Measurements from ENCODE around the gene FARSB.

FARSB gene

GRCh38 chr2:222523783-222524544, 131.9 kb downstream of the FARSB start:
- no peak overlapping the region for H3K4me3 Mint-ChIP-seq
- peaks cover 5% of the 10 kb centered on the region for H3K4me1 Mint-ChIP-seq
- H3K27me3 Mint-ChIP-seq, result no peaks in the 10 kb centered on the region
- H3K36me3 Mint-ChIP-seq, result peaks cover 45% of the 10 kb centered on the region
- ATAC-seq, result no peak
- H3K27ac Mint-ChIP-seq, result no peak overlapping the region
- H3K9me3 Mint-ChIP-seq, result no peaks in the 10 kb centered on the region

- peaks cover 5% of the 10 kb centered on the region for H3K4me1 Mint-ChIP-seq
- no peak overlapping the region for H3K27ac Mint-ChIP-seq
- no peak overlapping the region for H3K4me3 Mint-ChIP-seq
- no peaks in the 10 kb centered on the region for H3K27me3 Mint-ChIP-seq
- no peak for ATAC-seq
- peaks cover 46% of the 10 kb centered on the region for H3K36me3 Mint-ChIP-seq
- no peaks in the 10 kb centered on the region for H3K9me3 Mint-ChIP-seq
Measured at GRCh38 chr2:222522082-222522481, 133.8 kb downstream of the FARSB start.

- Mint-ChIP-seq H3K4me1 (no peaks in the 10 kb centered on the region), H3K27me3 (no peaks in the 10 kb centered on the region), H3K4me3 (no peak overlapping the region), H3K9me3 (no peaks in the 10 kb centered on the region), H3K27ac (no peak overlapping the region), H3K36me3 (peaks cover 39% of the 10 kb centered on the region)
- ATAC-seq, result no peak
Measured at GRCh38 chr2:222521099-222521498, 134.8 kb downstream of the FARSB start.
